Measurements from ENCODE around the gene VPS41. TPM values are rescaled to one million over a fixed set of nuclear protein-coding genes. Genes with fewer than 3 reads are reported as not detected.

The VPS41 gene
- total and polyA plus RNA-seq, 2 of the 13 experiments (the other 11 are each of a cell fraction or from before 2014, with no cell fraction given): 12.1 to 43.4 TPM

DNA sequence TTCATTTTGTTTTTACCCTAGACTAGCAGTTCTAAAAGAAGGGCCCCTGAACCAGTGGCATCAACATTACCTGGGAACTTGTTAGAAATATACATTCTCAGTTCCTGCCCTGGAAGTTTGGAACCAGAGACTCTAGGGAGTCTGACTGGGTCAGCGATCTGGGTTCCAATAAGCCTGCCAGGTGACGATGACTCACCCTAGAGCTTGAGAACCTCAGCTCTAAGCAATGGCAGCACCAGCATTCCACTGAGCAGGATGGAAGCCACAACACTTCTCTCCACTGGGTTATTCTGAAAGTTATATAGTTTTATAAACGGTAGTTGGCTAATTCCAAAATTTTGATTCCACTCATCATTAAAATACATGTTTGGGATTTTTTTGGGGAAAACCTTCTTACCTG, 180.8 kb downstream of the VPS41 start (continued):
- TF ChIP-seq SP5 (CRISPR knock-in tag; IDR thresholded peaks at IDR 0.05; ENCODE audit: borderline replicate concordance, low read depth): no peak

DNA sequence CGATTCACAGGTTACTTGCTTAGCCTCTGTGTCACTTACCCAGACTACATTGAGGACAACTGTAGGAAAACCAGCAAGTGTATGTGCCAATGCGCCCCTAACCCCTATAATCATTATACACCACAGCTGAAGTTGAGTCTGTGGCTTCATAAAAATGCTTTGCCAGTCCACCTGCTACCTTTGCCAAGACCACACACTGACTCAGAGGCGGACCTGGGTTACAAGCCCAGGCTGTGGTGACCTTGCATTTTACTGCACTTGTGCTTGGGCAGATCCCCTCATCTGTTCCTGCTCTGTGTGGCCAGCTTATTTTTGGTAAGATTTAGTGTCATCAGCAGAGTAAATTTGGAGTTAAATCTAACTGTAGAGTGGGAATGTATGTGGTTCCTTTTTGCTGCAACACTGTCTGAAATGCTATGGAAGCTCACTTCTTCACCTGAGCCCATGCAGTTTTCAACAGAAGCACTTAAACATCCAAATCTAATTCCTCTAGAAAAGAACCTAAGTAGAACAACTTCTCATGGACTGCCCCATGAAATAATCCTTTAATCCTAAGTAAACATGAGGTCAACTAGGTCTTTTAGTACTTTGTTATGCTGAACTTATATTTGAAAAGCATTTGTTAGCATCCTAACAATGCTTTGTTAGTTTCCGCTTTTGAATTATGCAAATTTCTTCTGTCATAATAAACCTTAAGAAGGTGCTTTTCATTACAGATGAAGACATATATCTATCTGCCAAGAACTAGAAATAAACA, 181.6 kb downstream of the VPS41 start:
- 0 out of 5 replicates have a peak, but pooled peaks cover 0 to 7% of the 10 kb centered on the region in 2 experiments for H3K36me3 ChIP-seq (replicated peaks in 1 of 2; ENCODE audit: control insufficient read depth in 1 of 2, insufficient read depth in 2 of 2, low read length in 2 of 2)
- H2AFZ ChIP-seq (ENCODE audit: low read length): no peak overlapping the region
- no peak for FAIRE-seq
- no peak for TF ChIP-seq ZNF777 (CRISPR knock-in tag; IDR thresholded peaks at IDR 0.05)
- TF ChIP-seq, protein P1, sequence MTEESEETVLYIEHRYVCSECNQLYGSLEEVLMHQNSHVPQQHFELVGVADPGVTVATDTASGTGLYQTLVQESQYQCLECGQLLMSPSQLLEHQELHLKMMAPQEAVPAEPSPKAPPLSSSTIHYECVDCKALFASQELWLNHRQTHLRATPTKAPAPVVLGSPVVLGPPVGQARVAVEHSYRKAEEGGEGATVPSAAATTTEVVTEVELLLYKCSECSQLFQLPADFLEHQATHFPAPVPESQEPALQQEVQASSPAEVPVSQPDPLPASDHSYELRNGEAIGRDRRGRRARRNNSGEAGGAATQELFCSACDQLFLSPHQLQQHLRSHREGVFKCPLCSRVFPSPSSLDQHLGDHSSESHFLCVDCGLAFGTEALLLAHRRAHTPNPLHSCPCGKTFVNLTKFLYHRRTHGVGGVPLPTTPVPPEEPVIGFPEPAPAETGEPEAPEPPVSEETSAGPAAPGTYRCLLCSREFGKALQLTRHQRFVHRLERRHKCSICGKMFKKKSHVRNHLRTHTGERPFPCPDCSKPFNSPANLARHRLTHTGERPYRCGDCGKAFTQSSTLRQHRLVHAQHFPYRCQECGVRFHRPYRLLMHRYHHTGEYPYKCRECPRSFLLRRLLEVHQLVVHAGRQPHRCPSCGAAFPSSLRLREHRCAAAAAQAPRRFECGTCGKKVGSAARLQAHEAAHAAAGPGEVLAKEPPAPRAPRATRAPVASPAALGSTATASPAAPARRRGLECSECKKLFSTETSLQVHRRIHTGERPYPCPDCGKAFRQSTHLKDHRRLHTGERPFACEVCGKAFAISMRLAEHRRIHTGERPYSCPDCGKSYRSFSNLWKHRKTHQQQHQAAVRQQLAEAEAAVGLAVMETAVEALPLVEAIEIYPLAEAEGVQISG (CRISPR knock-in tag; IDR thresholded peaks at IDR 0.05): no peak
- WGBS (ENCODE audit: low lambda C conversion rate): over 99% methylated on average over 4 of the region's 4 CpGs
- H3K4me2 ChIP-seq (ENCODE audit: low read depth, low read length): no peak overlapping the region
- H3K27me3 ChIP-seq (ENCODE audit: control insufficient read depth in 1 of 2, insufficient read depth in 2 of 2, low read length in 2 of 2): no peaks in the 10 kb centered on the region
- no peak for DNase-seq (ENCODE audit: low spot score)
- no TSS peak for BruUV-seq (replicated peaks)
- ChIA-PET POLR2A (no interaction called here), CTCF (ENCODE audit: low intra/inter-chr PET ratio, low total read pairs) (no interaction called here)
- no peak overlapping the region for H3K9ac ChIP-seq (ENCODE audit: insufficient read depth, low read depth, low read length)
- H3K9me3 ChIP-seq (ENCODE audit: low read length): no peaks in the 10 kb centered on the region
- H3K4me1 ChIP-seq (ENCODE audit: insufficient read depth, low read length): no peaks in the 10 kb centered on the region
- in situ Hi-C loops (cut with HindIII; ENCODE audit: extremely low pct_ligation_motif_present, low pct_unique_long_range_greater_than_20kb) (no loop called here), intact Hi-C loops (cut with micrococcal nuclease; ENCODE audit: unreplicated experiment) (no loop called here)
- H3K27ac ChIP-seq (ENCODE audit: extremely low read length, insufficient read depth, low read length): no peak overlapping the region
- no peaks in the 10 kb centered on the region for H3K79me2 ChIP-seq (ENCODE audit: insufficient read depth, low read length)
- no peak for ATAC-seq
- no peak overlapping the region for H3K4me3 ChIP-seq (replicated peaks in 1 of 3; ENCODE audit: insufficient read depth in 1 of 3, low read depth in 2 of 3, low read length in 3 of 3)
- no peaks in the 10 kb centered on the region for H4K20me1 ChIP-seq (ENCODE audit: insufficient read depth, low read length)

Measured in HepG2 (cell line).